ENCODE data around the gene PAGE4.

The PAGE4 gene, protein sequence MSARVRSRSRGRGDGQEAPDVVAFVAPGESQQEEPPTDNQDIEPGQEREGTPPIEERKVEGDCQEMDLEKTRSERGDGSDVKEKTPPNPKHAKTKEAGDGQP
- total RNA-seq: 0 reads per million in 3 donors

DNA sequence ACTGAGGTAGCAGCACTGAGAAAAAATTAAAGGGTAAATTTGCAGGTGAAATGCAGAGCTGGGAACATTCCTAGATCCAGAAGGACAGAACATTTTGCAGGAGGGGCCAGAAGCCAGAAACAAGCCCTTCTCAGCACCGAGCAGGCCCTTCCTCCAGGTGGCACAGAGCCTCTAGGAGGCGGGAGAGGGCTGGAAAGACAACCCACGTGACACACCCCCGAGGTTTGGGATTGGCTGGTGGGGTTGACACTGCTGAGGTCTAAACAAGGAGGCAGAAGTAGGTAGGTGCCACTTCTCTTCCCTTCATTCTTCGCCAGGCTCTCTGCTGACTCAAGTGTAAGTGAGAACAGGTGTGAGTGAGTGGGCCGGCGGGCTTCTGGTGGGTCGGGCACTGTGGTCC lies at the start of gene PAGE4:
Gene PAGE4, plus strand, starts transcription at position 288 of the 400 bp plus-strand sequence. CDS start 1,126 bp downstream, outside the sequence.
- no peaks in the 10 kb centered on the region for H3K9me3 ChIP-seq (ENCODE audit: control insufficient read depth, low read length)
- H3K27me3 ChIP-seq (replicated peaks; ENCODE audit: control insufficient read depth, insufficient read depth, low read length, poor library complexity, severe bottlenecking): no peaks in the 10 kb centered on the region
- no peak within 1 kb of the TSS for H3K4me3 ChIP-seq (ENCODE audit: insufficient read depth, low read depth, low read length, poor library complexity, severe bottlenecking)
- H3K36me3 ChIP-seq (ENCODE audit: control insufficient read depth, insufficient read depth, low read length): no peaks in the 10 kb centered on the region
- no peak for DNase-seq
- no peaks in the 10 kb centered on the region for H3K4me1 ChIP-seq (ENCODE audit: control insufficient read depth, insufficient read depth, low read length, poor library complexity, severe bottlenecking)
- H3K27ac ChIP-seq (ENCODE audit: insufficient read depth, low read length, poor library complexity, severe bottlenecking): no peak within 1 kb of the TSS

DNA sequence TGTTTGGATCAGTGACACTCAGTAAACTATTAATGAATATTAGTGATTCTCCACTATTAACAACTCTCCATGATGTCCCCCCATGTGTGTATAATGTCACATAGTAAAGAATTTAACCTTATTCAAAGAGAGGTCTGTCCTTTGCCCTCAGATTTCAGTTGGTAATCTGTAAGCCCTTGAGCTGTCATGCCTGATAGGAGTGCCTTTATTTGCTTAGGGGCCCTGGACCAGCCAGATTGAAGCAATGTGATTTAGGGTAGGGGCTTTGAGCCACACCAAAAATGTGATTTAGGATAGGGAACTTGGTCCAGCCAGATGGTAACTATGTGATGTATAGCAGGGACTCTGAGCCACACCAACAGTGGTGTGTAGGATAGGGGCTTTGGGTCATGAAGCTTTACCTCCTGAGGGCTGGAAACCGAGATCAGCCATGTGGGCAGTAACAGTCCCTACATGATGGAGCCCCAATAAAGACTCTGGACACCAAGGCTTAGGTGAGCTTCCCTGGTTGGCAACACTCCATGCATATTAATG lies 44.3 kb upstream of the PAGE4 start:
- Histone ChIP-seq H3K4me1 (ENCODE audit: control insufficient read depth, insufficient read depth, low read length, poor library complexity, severe bottlenecking) (no peaks in the 10 kb centered on the region), H3K36me3 (ENCODE audit: control insufficient read depth, insufficient read depth, low read length) (no peaks in the 10 kb centered on the region), H3K27me3 (replicated peaks; ENCODE audit: control insufficient read depth, insufficient read depth, low read length, poor library complexity, severe bottlenecking) (no peaks in the 10 kb centered on the region), H3K9me3 (ENCODE audit: control insufficient read depth, low read length) (no peaks in the 10 kb centered on the region), H3K27ac (ENCODE audit: insufficient read depth, low read length, poor library complexity, severe bottlenecking) (no peak overlapping the region), H3K4me3 (ENCODE audit: insufficient read depth, low read depth, low read length, poor library complexity, severe bottlenecking) (no peak overlapping the region)
- DNase-seq: no peak

DNA sequence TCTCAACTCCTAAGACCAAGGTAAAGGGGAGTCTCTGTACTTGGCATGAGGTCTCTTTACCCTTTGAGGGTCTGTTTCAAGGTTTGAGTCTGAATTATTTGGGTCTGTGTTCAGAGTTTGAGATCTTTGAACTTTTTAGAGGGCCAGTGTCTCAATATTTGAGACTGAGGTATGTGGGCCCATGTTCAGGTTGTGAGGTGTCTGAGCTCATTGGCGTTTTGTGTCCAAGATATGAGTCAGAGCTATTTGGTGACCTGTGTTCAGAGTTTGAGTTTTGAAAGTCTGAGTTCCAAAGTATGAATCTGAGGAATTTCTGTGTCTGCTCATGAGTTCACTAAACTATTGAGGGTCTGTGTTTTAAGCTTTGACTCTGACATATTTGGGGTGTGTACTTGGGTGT lies 36.7 kb upstream of the PAGE4 start:
- Histone ChIP-seq H3K4me1 (ENCODE audit: control insufficient read depth, insufficient read depth, low read length, poor library complexity, severe bottlenecking) (no peaks in the 10 kb centered on the region), H3K27me3 (replicated peaks; ENCODE audit: control insufficient read depth, insufficient read depth, low read length, poor library complexity, severe bottlenecking) (no peaks in the 10 kb centered on the region), H3K9me3 (ENCODE audit: control insufficient read depth, low read length) (no peaks in the 10 kb centered on the region), H3K27ac (ENCODE audit: insufficient read depth, low read length, poor library complexity, severe bottlenecking) (no peak overlapping the region), H3K36me3 (ENCODE audit: control insufficient read depth, insufficient read depth, low read length) (no peaks in the 10 kb centered on the region), H3K4me3 (ENCODE audit: insufficient read depth, low read depth, low read length, poor library complexity, severe bottlenecking) (no peak overlapping the region)
- no peak for DNase-seq

DNA sequence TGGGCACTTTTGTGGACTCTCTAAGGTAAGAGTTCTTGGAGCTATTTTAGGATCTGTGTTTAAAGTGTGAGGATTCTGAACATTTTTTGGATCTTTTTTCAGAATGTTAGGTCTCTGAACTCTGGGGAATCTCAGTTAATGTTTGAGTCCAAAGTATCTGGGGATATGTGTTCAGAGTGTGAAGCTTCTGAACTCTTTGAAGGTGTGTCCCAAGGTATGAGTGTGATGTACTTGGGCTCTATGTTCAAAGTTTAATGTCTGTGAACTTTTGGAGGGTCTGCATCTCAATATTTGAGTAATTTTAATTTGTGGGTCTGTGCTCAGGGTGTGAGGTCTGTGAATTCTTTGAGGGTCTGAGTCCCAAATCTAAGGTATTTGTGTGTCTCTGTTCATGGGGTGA lies 35.4 kb upstream of the PAGE4 start:
- Histone ChIP-seq H3K9me3 (ENCODE audit: control insufficient read depth, low read length) (no peaks in the 10 kb centered on the region), H3K27ac (ENCODE audit: insufficient read depth, low read length, poor library complexity, severe bottlenecking) (no peak overlapping the region), H3K4me3 (ENCODE audit: insufficient read depth, low read depth, low read length, poor library complexity, severe bottlenecking) (no peak overlapping the region), H3K36me3 (ENCODE audit: control insufficient read depth, insufficient read depth, low read length) (no peaks in the 10 kb centered on the region), H3K4me1 (ENCODE audit: control insufficient read depth, insufficient read depth, low read length, poor library complexity, severe bottlenecking) (no peaks in the 10 kb centered on the region), H3K27me3 (replicated peaks; ENCODE audit: control insufficient read depth, insufficient read depth, low read length, poor library complexity, severe bottlenecking) (no peaks in the 10 kb centered on the region)
- no peak for DNase-seq

DNA sequence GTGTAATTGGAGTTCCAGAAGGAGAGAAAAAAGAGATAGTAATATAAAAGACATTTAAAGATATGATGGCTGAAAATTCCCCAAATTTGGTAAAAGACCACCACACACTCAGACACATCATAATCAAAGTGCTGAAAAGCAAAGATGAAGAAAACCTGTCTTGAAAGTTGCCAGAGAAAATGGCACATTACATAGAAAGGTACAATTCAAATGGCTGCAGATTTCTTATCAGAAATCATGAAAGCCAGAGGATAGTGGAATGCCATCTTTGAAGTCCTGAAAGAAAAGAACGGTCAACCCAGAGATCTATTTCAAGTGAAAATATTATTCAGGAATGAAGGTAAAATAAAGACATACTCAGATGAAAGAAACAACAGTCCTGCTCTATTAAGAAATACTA lies 29.3 kb upstream of the PAGE4 start:
- H3K27ac ChIP-seq (ENCODE audit: insufficient read depth, low read length, poor library complexity, severe bottlenecking): no peak overlapping the region
- no peaks in the 10 kb centered on the region for H3K36me3 ChIP-seq (ENCODE audit: control insufficient read depth, insufficient read depth, low read length)
- no peak overlapping the region for H3K4me3 ChIP-seq (ENCODE audit: insufficient read depth, low read depth, low read length, poor library complexity, severe bottlenecking)
- H3K9me3 ChIP-seq (ENCODE audit: control insufficient read depth, low read length): no peaks in the 10 kb centered on the region
- H3K27me3 ChIP-seq (replicated peaks; ENCODE audit: control insufficient read depth, insufficient read depth, low read length, poor library complexity, severe bottlenecking): no peaks in the 10 kb centered on the region
- DNase-seq: no peak
- no peaks in the 10 kb centered on the region for H3K4me1 ChIP-seq (ENCODE audit: control insufficient read depth, insufficient read depth, low read length, poor library complexity, severe bottlenecking)

DNA sequence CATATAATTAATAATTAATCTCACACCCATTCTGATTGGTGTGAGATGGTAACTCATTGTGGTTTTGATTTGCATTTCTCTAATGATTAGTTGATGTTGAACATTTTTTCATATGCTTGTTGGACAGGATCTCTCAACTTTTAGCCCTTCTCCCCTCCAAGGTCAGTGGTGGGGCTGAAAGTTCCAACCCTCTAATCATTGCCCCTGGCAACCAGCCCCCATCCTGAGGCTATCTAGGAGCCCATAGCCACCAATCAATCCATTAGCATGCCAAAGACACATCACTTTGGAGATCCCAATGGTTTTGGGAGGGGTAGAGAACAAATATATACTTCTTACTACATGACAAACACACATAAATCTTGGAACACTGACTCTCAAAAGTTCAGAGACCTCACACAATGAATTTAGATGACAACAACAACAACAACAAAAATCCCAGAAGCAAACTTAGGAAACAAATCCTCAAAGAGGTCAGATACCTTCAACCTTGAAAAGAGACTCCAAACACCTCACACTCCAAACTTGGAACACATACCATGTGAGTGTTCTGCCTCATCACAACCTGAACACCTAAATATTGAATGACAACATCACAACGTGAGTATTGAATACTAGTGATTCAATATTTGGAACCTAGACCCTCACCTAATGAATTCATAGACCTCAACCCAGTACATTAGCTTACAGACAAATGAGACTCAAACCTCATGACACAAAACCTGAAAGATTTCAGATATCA lies 19.0 kb upstream of the PAGE4 start:
- H3K27me3 ChIP-seq (replicated peaks; ENCODE audit: control insufficient read depth, insufficient read depth, low read length, poor library complexity, severe bottlenecking): no peaks in the 10 kb centered on the region
- no peaks in the 10 kb centered on the region for H3K36me3 ChIP-seq (ENCODE audit: control insufficient read depth, insufficient read depth, low read length)
- no peaks in the 10 kb centered on the region for H3K9me3 ChIP-seq (ENCODE audit: control insufficient read depth, low read length)
- no peak overlapping the region for H3K27ac ChIP-seq (ENCODE audit: insufficient read depth, low read length, poor library complexity, severe bottlenecking)
- DNase-seq: no peak
- H3K4me1 ChIP-seq (ENCODE audit: control insufficient read depth, insufficient read depth, low read length, poor library complexity, severe bottlenecking): no peaks in the 10 kb centered on the region
- H3K4me3 ChIP-seq (ENCODE audit: insufficient read depth, low read depth, low read length, poor library complexity, severe bottlenecking): no peak overlapping the region

DNA sequence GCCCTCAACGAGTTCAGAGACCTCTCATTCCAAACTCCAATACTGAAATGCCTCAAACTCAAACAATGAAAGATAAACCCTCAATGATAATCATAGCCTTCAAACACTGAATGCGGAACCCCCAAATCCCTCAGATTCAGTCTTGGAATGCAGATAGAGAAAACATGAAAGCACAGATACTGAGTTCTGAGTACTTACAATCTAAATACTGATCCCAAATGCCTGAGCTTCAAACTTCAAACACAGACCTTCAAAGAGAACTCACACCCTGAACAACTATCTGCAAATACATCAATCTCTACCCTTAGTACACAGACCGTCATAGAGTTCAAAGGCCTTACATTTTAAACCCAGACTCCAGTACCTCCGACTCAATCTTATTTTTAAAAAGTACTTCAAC lies 16.9 kb upstream of the PAGE4 start:
- Histone ChIP-seq H3K4me3 (ENCODE audit: insufficient read depth, low read depth, low read length, poor library complexity, severe bottlenecking) (no peak overlapping the region), H3K27me3 (replicated peaks; ENCODE audit: control insufficient read depth, insufficient read depth, low read length, poor library complexity, severe bottlenecking) (no peaks in the 10 kb centered on the region), H3K27ac (ENCODE audit: insufficient read depth, low read length, poor library complexity, severe bottlenecking) (no peak overlapping the region), H3K4me1 (ENCODE audit: control insufficient read depth, insufficient read depth, low read length, poor library complexity, severe bottlenecking) (no peaks in the 10 kb centered on the region), H3K9me3 (ENCODE audit: control insufficient read depth, low read length) (no peaks in the 10 kb centered on the region), H3K36me3 (ENCODE audit: control insufficient read depth, insufficient read depth, low read length) (no peaks in the 10 kb centered on the region)
- no peak for DNase-seq

DNA sequence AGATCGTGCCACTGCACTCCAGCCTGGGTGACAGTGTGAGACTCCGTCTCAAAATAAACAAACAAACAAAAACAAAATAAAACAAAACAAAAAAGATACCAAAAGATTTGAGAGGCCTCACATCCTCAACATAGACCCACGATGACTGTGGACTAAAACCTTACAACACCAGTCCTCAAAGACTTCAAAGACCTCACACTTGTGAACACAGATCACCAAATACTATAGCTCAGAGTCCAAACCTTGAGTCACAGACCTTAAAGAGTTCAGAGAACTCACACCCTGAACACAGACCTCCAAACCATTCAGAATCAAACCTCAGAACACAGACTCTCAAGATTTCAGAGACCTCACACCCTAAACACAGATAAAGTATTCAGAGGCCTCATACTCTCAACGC lies 12.7 kb upstream of the PAGE4 start:
- no peaks in the 10 kb centered on the region for H3K9me3 ChIP-seq (ENCODE audit: control insufficient read depth, low read length)
- H3K27ac ChIP-seq (ENCODE audit: insufficient read depth, low read length, poor library complexity, severe bottlenecking): no peak overlapping the region
- no peak overlapping the region for H3K4me3 ChIP-seq (ENCODE audit: insufficient read depth, low read depth, low read length, poor library complexity, severe bottlenecking)
- H3K4me1 ChIP-seq (ENCODE audit: control insufficient read depth, insufficient read depth, low read length, poor library complexity, severe bottlenecking): no peaks in the 10 kb centered on the region
- H3K27me3 ChIP-seq (replicated peaks; ENCODE audit: control insufficient read depth, insufficient read depth, low read length, poor library complexity, severe bottlenecking): peaks cover 3% of the 10 kb centered on the region
- H3K36me3 ChIP-seq (ENCODE audit: control insufficient read depth, insufficient read depth, low read length): no peaks in the 10 kb centered on the region
- no peak for DNase-seq

DNA sequence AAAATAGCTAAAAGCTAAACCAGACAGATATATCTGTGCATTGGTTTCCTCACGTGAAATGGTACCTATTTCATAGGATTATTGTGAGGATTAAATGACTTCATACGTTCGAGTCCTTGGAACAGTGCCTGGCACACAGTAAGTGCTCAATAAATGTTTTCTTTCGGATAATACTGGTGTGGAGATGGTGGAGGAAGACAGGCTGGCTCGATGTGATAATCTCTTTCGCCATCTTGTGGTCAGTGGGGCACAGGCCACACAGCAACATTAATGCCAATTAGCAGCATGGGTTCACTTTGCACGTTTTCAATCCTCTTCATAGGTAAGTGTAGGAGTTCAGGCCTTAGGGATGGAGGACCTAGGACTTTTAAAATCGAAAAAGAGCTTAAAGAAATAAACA lies 9.3 kb downstream of the PAGE4 start:
- no peak overlapping the region for H3K4me3 ChIP-seq (ENCODE audit: insufficient read depth, low read depth, low read length, poor library complexity, severe bottlenecking)
- DNase-seq: no peak

DNA sequence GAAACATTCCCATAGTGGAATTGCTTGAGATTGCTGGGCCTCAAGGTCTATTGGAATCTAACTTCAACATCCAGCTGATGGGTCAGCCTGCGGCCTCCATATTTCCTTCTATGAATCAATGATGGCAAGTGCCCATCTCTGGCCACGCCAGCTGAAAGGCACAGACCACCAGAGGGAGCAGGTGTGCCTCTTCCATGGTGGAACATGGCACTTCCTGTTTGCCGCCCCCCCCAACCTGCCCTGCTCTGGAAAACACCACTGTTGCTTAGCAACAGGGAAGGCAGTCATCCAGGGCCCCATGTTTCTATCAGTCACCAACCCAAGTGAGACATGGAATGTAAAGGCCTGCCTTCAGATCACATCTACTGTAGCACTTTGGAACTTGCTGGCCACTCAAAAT lies 11.6 kb downstream of the PAGE4 start:
- peak in 2 of 3 donors; percentile 1 to 5 for DNase-seq
- no peak overlapping the region for H3K27ac ChIP-seq (ENCODE audit: insufficient read depth, low read length, poor library complexity, severe bottlenecking)
- H3K4me1 ChIP-seq (ENCODE audit: control insufficient read depth, insufficient read depth, low read length, poor library complexity, severe bottlenecking): no peaks in the 10 kb centered on the region
- no peaks in the 10 kb centered on the region for H3K9me3 ChIP-seq (ENCODE audit: control insufficient read depth, low read length)
- no peaks in the 10 kb centered on the region for H3K36me3 ChIP-seq (ENCODE audit: control insufficient read depth, insufficient read depth, low read length)
- H3K4me3 ChIP-seq (ENCODE audit: insufficient read depth, low read depth, low read length, poor library complexity, severe bottlenecking): no peak overlapping the region
- no peaks in the 10 kb centered on the region for H3K27me3 ChIP-seq (replicated peaks; ENCODE audit: control insufficient read depth, insufficient read depth, low read length, poor library complexity, severe bottlenecking)

More for the DNA sequence above, 9.3 kb downstream of the PAGE4 start:
- H3K36me3 ChIP-seq (ENCODE audit: control insufficient read depth, insufficient read depth, low read length): no peaks in the 10 kb centered on the region
- no peak overlapping the region for H3K27ac ChIP-seq (ENCODE audit: insufficient read depth, low read length, poor library complexity, severe bottlenecking)
- H3K9me3 ChIP-seq (ENCODE audit: control insufficient read depth, low read length): no peaks in the 10 kb centered on the region
- H3K27me3 ChIP-seq (replicated peaks; ENCODE audit: control insufficient read depth, insufficient read depth, low read length, poor library complexity, severe bottlenecking): no peaks in the 10 kb centered on the region
- no peaks in the 10 kb centered on the region for H3K4me1 ChIP-seq (ENCODE audit: control insufficient read depth, insufficient read depth, low read length, poor library complexity, severe bottlenecking)

All from effector memory CD4-positive, alpha-beta T cell (primary cell).